Suprapubic skin (tissue), 4 donors: ENCODE results near the gene SYNGR1. TPM values are rescaled to one million over a fixed set of nuclear protein-coding genes. Genes with fewer than 3 reads are reported as not detected.

Experiments
- DNase-seq, 2 donors: peaks; one replicate each; pipeline ENCODE4 v3.0.0-alpha.2; 2019; ENCODE audit warnings: low spot score in 2 of 2
- H3K27ac ChIP-seq: fragments of 200-600 bp; sonication (generic); one replicate; pipeline ENCODE4 v1.5.1; 2019
- H3K27me3 ChIP-seq: fragments of 200-600 bp; sonication (generic); one replicate; pipeline ENCODE4 v1.5.1; 2019
- H3K36me3 ChIP-seq: fragments of 200-600 bp; sonication (generic); one replicate; pipeline ENCODE4 v1.5.1; 2019
- H3K4me1 ChIP-seq: fragments of 200-600 bp; sonication (generic); one replicate; pipeline ENCODE4 v1.5.1; 2019
- H3K4me3 ChIP-seq: fragments of 200-600 bp; sonication (generic); one replicate; pipeline ENCODE4 v1.5.1; 2019; ENCODE audit warnings: mild to moderate bottlenecking
- H3K9me3 ChIP-seq: fragments of 200-600 bp; sonication (generic); one replicate; pipeline ENCODE4 v1.5.1; 2019
- CTCF ChIP-seq, 2 donors: fragments of 200-600 bp in 1 of 2; fragments of 450-650 bp in 1 of 2; sonication (generic) in 1 of 2; IDR thresholded peaks; one replicate each; pipeline ENCODE4 v1.5.1; 2016 to 2019; ENCODE audit warnings: antibody characterized with exemption in 2 of 2, mild to moderate bottlenecking in 1 of 2, moderate library complexity in 1 of 2
- EP300 ChIP-seq: sonication (generic); formaldehyde crosslinking; IDR thresholded peaks from one replicate; pipeline ENCODE4 v1.6.1; 2017; ENCODE audit warnings: antibody characterized with exemption
- POLR2A ChIP-seq, 2 donors: fragments of 450-650 bp; IDR thresholded peaks; one replicate each; pipeline ENCODE4 v1.6.1; 2017; ENCODE audit warnings: antibody characterized with exemption in 2 of 2, mild to moderate bottlenecking in 2 of 2, moderate library complexity in 2 of 2
- POLR2AphosphoS5 ChIP-seq, 3 donors: sonication (generic); formaldehyde crosslinking; IDR thresholded peaks; one replicate each; pipeline ENCODE4 v1.6.1; 2017; ENCODE audit warnings: antibody characterized with exemption in 3 of 3
- WGBS: methylation state at CpG from one replicate; pipeline ENCODE4 v1.1.5; 2018; 5-methylcytosine and 5-hydroxymethylcytosine counted together
- total RNA-seq, 4 donors: library from RNA; depleted of rRNA; stranded (reverse); fragments of >200 nt; gene quantifications; one replicate each; pipeline ENCODE4 v1.1.0, GENCODE V29; 2016

The SYNGR1 gene
- total RNA-seq, 4 donors from 2014 or later: 34.6 to 52.5 (median 44.3) TPM

GRCh38 chr22:39368461-39368911 lies 18.7 kb downstream of the SYNGR1 start:
- Histone ChIP-seq H3K4me3 (no peak overlapping the region), H3K36me3 (no peaks in the 10 kb centered on the region), H3K27ac (no peak overlapping the region), H3K4me1 (peaks cover 30% of the 10 kb centered on the region), H3K27me3 (no peaks in the 10 kb centered on the region), H3K9me3 (no peaks in the 10 kb centered on the region)
- 77% methylated on average over 9 of the region's 9 CpGs for WGBS
- TF ChIP-seq CTCF (IDR thresholded peaks at IDR 0.05): no peak
- no peak for TF ChIP-seq EP300
- no peak for TF ChIP-seq POLR2A (IDR thresholded peaks at IDR 0.05)
- no peak for TF ChIP-seq POLR2AphosphoS5 (IDR thresholded peaks at IDR 0.05)
- no peak for DNase-seq

GRCh38 chr22:39369186-39369585 lies 19.4 kb downstream of the SYNGR1 start:
- Histone ChIP-seq H3K4me1 (peaks cover 23% of the 10 kb centered on the region), H3K27ac (no peak overlapping the region), H3K27me3 (no peaks in the 10 kb centered on the region), H3K9me3 (no peaks in the 10 kb centered on the region), H3K36me3 (no peaks in the 10 kb centered on the region), H3K4me3 (no peak overlapping the region)
- no peak for DNase-seq
- 83% methylated on average over 2 of the region's 6 CpGs for whole genome bisulfite sequencing
- TF ChIP-seq POLR2A (IDR thresholded peaks at IDR 0.05) (no peak), POLR2AphosphoS5 (IDR thresholded peaks at IDR 0.05) (no peak), CTCF (IDR thresholded peaks at IDR 0.05) (no peak), EP300 (no peak)

- H3K27ac ChIP-seq: no peak overlapping the region
- peaks cover 1% of the 10 kb centered on the region for H3K36me3 ChIP-seq
- DNase-seq: no peak
- TF ChIP-seq CTCF (IDR thresholded peaks at IDR 0.05) (no peak), EP300 (no peak), POLR2A (IDR thresholded peaks at IDR 0.05) (no peak), POLR2AphosphoS5 (IDR thresholded peaks at IDR 0.05) (no peak)
- no peak overlapping the region for H3K4me3 ChIP-seq
- peaks cover 19% of the 10 kb centered on the region for H3K4me1 ChIP-seq
- H3K9me3 ChIP-seq: no peaks in the 10 kb centered on the region
- H3K27me3 ChIP-seq: no peaks in the 10 kb centered on the region
- 95% methylated on average over 3 of the region's 3 CpGs for WGBS
Measured at GRCh38 chr22:39369586-39369985, 19.8 kb downstream of the SYNGR1 start.

GRCh38 chr22:39371732-39372131 lies 21.9 kb downstream of the SYNGR1 start:
- H3K4me1 ChIP-seq: peaks cover 5% of the 10 kb centered on the region
- no peak overlapping the region for H3K27ac ChIP-seq
- H3K4me3 ChIP-seq: no peak overlapping the region
- WGBS: 96% methylated on average over 2 of the region's 2 CpGs
- H3K36me3 ChIP-seq: peaks cover 14% of the 10 kb centered on the region
- H3K27me3 ChIP-seq: no peaks in the 10 kb centered on the region
- TF ChIP-seq CTCF (IDR thresholded peaks at IDR 0.05) (no peak), POLR2A (IDR thresholded peaks at IDR 0.05) (no peak), EP300 (no peak)
- H3K9me3 ChIP-seq: no peaks in the 10 kb centered on the region
- DNase-seq: no peak

- Histone ChIP-seq H3K4me1 (no peaks in the 10 kb centered on the region), H3K9me3 (no peaks in the 10 kb centered on the region), H3K27ac (no peak overlapping the region), H3K36me3 (peaks cover 34% of the 10 kb centered on the region), H3K27me3 (no peaks in the 10 kb centered on the region), H3K4me3 (no peak overlapping the region)
- no peak for DNase-seq
- TF ChIP-seq EP300 (no peak), POLR2A (IDR thresholded peaks at IDR 0.05) (no peak), CTCF (IDR thresholded peaks at IDR 0.05) (no peak), POLR2AphosphoS5 (IDR thresholded peaks at IDR 0.05) (no peak)
- whole genome bisulfite sequencing: 67% methylated on average over 8 of the region's 24 CpGs
Measured at GRCh38 chr22:39374191-39374590, 24.4 kb downstream of the SYNGR1 start.
